A549 (cell line): ENCODE measurements around the gene CACFD1. TPM values are rescaled to one million over a fixed set of nuclear protein-coding genes. Genes with fewer than 3 reads are reported as not detected.

Source experiments
- BHLHE40 ChIP-seq: IDR thresholded peaks from 2 replicates; pipeline ENCODE4 v1.6.1; 2012; ENCODE audit warnings: low read depth, low read length, inconsistent platforms
- CEBPB ChIP-seq, 2 experiments: fragments of >200 bp in 1 of 2; sonication (Bioruptor Twin) in 1 of 2; formaldehyde crosslinking in 1 of 2; IDR thresholded peaks; 2 replicates each; pipeline ENCODE4 v1.6.1; 2012 to 2016
- CHD2 ChIP-seq: fragments of 150-350 bp; IDR thresholded peaks from 2 replicates; pipeline ENCODE4 v1.6.1; 2014; ENCODE audit warnings: low read length; ENCODE audit not compliant: partially characterized antibody
- CHD4 ChIP-seq: fragments of 200-600 bp; sonication (generic); IDR thresholded peaks from 2 replicates; pipeline ENCODE4 v1.6.1; 2016; ENCODE audit warnings: antibody characterized with exemption, mild to moderate bottlenecking, borderline replicate concordance
- FOSL2 ChIP-seq, 2 experiments: fragments of 450-650 bp in 1 of 2; fragments of >200 bp in 1 of 2; sonication (Bioruptor Twin) in 1 of 2; formaldehyde crosslinking; IDR thresholded peaks; 2 replicates each; pipeline versions ENCODE4 v1.5.0 to v1.6.1; 2016 to 2020; ENCODE audit warnings: mild to moderate bottlenecking in 1 of 2, moderate library complexity in 1 of 2
- FOXS1 ChIP-seq: fragments of 250-450 bp; sonication (Bioruptor Pico); IDR thresholded peaks from 2 replicates; pipeline ENCODE4 v1.5.0; 2020; ENCODE audit warnings: mild to moderate bottlenecking, moderate library complexity
- GATA3 ChIP-seq: IDR thresholded peaks from 2 replicates; pipeline ENCODE4 v1.6.1; 2012; ENCODE audit warnings: borderline replicate concordance
- HDAC2 ChIP-seq: fragments of 200-600 bp; sonication (generic); IDR thresholded peaks from 2 replicates; pipeline ENCODE4 v1.6.1; 2016
- HES2 ChIP-seq: fragments of >200 bp; sonication (Bioruptor Twin); formaldehyde crosslinking; IDR thresholded peaks from 2 replicates; pipeline ENCODE4 v1.6.1; 2016
- HOXB13 ChIP-seq: fragments of 250-450 bp; sonication (Bioruptor Pico); IDR thresholded peaks from 2 replicates; pipeline ENCODE4 v1.5.0; 2020; ENCODE audit warnings: low read depth, mild to moderate bottlenecking, moderate library complexity
- HOXB5 ChIP-seq: fragments of 250-450 bp; sonication (Bioruptor Pico); IDR thresholded peaks from 2 replicates; pipeline ENCODE4 v1.5.0; 2020; ENCODE audit warnings: mild to moderate bottlenecking, moderate library complexity
- JUNB ChIP-seq: fragments of >200 bp; sonication (Bioruptor Twin); formaldehyde crosslinking; IDR thresholded peaks from 2 replicates; pipeline ENCODE4 v1.6.1; 2016
- KDM1A ChIP-seq: fragments of 200-600 bp; sonication (generic); IDR thresholded peaks from 2 replicates; pipeline ENCODE4 v1.6.1; 2016; ENCODE audit warnings: low read depth, mild to moderate bottlenecking
- KDM5A ChIP-seq: fragments of 200-600 bp; sonication (generic); IDR thresholded peaks from 2 replicates; pipeline ENCODE4 v1.6.1; 2016; ENCODE audit warnings: antibody characterized with exemption, mild to moderate bottlenecking
- NPAS2 ChIP-seq: fragments of 250-450 bp; sonication (Bioruptor Pico); IDR thresholded peaks from 2 replicates; pipeline ENCODE4 v1.8.0; 2022; ENCODE audit warnings: mild to moderate bottlenecking, moderate library complexity, borderline replicate concordance
- PHF8 ChIP-seq: fragments of 200-600 bp; sonication (generic); IDR thresholded peaks from 2 replicates; pipeline ENCODE4 v1.6.1; 2016; ENCODE audit warnings: low read depth, mild to moderate bottlenecking, antibody characterized with exemption, moderate library complexity, borderline replicate concordance
- RARB ChIP-seq: fragments of 250-450 bp; sonication (Bioruptor Pico); IDR thresholded peaks from 2 replicates; pipeline ENCODE4 v1.8.0; 2021; ENCODE audit warnings: mild to moderate bottlenecking, moderate library complexity
- SREBF2 ChIP-seq: fragments of 450-650 bp; IDR thresholded peaks from 2 replicates; pipeline ENCODE4 v1.6.1; 2014; ENCODE audit warnings: mild to moderate bottlenecking, moderate library complexity
- ZC3H11A ChIP-seq: fragments of 450-650 bp; IDR thresholded peaks from 2 replicates; pipeline ENCODE4 v1.6.1; 2014; ENCODE audit warnings: antibody characterized with exemption, mild to moderate bottlenecking
- polyA plus RNA-seq, 4 experiments: library from polyadenylated mRNA; depleted of rRNA in 3 of 4; stranded (reverse); fragments of >200 nt; fragmentation: RNase III in 1 of 4; extraction: RNeasy Plus Mini Kit Qiagen cat#74134 plus additional on column Dnase treatment in 1 of 4; gene quantifications; 2 replicates in 3 of 4; 3 replicates in 1 of 4; pipeline ENCODE4 v1.2.3, GENCODE V29; 2011 to 2017
- TF ChIP-seq, protein P1 (sequence below): IDR thresholded peaks from 2 replicates; pipeline ENCODE4 v1.6.1; 2012
- TF ChIP-seq, protein P2 (sequence below): fragments of 200-600 bp; sonication (generic); IDR thresholded peaks from 2 replicates; pipeline ENCODE4 v1.6.1; 2016; ENCODE audit warnings: antibody characterized with exemption, mild to moderate bottlenecking, moderate library complexity
- TF ChIP-seq, protein P3 (sequence below): fragments of >200 bp; sonication (Bioruptor Twin); formaldehyde crosslinking; IDR thresholded peaks from 3 replicates; pipeline ENCODE4 v1.5.1; 2016

The CACFD1 gene
- polyA plus RNA-seq, 2 of the 4 experiments (the other 2 are of a cell fraction): 5.0 to 8.0 TPM

DNA sequence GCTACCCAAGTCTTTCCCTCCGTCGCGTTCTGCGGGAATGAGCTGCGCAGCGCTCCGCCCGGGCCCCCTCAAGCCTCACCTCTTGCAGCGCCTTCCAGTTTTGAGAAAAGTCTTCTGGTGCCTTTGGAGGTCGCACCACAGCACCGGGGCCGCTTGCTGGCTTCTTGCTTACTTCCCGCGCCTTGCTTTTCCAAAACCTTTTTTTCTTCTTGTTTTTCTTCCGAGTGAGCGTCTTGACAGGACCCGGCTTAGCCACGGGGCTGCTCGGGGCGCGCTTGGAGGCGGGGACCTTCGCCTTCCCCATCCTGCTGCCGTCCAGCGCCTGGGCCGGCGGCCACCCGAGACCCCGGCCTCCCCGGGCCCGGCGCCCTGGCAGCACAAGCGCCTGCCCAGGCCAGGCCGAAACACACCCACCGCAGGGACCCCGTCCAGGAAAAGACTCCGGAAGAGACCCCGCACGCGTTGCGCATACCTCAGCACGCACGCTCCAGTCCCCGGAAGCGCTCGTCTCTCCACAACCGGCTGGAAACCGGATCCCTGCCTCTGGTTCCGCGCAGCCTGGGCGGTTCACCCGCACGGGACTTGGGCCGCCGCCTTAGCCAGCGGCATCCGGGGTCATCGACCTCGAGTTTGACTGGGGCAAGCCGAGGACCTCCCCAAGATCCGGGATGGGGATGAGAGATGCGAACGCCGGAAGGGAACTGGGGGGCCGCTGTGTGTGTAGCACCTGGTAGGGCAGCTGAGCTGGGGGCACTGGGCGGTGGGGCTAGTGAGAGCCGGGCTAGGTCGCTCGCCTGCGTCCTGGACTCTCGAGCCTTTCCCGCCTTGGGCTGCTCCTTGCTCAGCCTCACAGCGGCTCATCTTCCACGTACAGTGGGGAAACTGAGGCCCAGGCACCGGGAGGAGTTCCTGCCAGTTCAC lies 42.0 kb upstream of the CACFD1 start, which contains the start of gene REXO4 (continued):
- TF ChIP-seq HES2 (no peak), PHF8 (peak; percentile 81; the same call in 1 of the 2 replicates), CEBPB (IDR thresholded peaks at IDR 0.05) (no peak), BHLHE40 (peak; percentile 97), GATA3 (peak; percentile 60; the same call in 1 of the 2 replicates), FOXS1 (no peak), ZC3H11A (peak; percentile 26; the same call in 1 of the 2 replicates), RARB (CRISPR knock-in tag) (no peak; the same call in 1 of the 2 replicates), SREBF2 (no peak), JUNB (no peak), KDM5A (peak; percentile 80; the same call in 1 of the 2 replicates), CHD2 (no peak), NPAS2 (CRISPR knock-in tag) (no peak), FOSL2 (IDR thresholded peaks at IDR 0.05) (no peak), FOSL2 (CRISPR knock-in tag; IDR thresholded peaks at IDR 0.05) (0 out of 2 replicates have a peak, but pooled peaks have one; percentile 3), HOXB13 (CRISPR knock-in tag) (no peak; the same call in 1 of the 2 replicates), KDM1A (no peak), HOXB5 (CRISPR knock-in tag) (no peak), HDAC2 (0 out of 2 replicates have a peak, but pooled peaks have one; percentile 18), CHD4 (no peak)
- TF ChIP-seq, protein P1, sequence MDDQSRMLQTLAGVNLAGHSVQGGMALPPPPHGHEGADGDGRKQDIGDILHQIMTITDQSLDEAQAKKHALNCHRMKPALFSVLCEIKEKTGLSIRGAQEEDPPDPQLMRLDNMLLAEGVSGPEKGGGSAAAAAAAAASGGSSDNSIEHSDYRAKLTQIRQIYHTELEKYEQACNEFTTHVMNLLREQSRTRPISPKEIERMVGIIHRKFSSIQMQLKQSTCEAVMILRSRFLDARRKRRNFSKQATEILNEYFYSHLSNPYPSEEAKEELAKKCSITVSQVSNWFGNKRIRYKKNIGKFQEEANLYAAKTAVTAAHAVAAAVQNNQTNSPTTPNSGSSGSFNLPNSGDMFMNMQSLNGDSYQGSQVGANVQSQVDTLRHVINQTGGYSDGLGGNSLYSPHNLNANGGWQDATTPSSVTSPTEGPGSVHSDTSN: no peak; the same call in 1 of the 2 replicates
- TF ChIP-seq, protein P2, sequence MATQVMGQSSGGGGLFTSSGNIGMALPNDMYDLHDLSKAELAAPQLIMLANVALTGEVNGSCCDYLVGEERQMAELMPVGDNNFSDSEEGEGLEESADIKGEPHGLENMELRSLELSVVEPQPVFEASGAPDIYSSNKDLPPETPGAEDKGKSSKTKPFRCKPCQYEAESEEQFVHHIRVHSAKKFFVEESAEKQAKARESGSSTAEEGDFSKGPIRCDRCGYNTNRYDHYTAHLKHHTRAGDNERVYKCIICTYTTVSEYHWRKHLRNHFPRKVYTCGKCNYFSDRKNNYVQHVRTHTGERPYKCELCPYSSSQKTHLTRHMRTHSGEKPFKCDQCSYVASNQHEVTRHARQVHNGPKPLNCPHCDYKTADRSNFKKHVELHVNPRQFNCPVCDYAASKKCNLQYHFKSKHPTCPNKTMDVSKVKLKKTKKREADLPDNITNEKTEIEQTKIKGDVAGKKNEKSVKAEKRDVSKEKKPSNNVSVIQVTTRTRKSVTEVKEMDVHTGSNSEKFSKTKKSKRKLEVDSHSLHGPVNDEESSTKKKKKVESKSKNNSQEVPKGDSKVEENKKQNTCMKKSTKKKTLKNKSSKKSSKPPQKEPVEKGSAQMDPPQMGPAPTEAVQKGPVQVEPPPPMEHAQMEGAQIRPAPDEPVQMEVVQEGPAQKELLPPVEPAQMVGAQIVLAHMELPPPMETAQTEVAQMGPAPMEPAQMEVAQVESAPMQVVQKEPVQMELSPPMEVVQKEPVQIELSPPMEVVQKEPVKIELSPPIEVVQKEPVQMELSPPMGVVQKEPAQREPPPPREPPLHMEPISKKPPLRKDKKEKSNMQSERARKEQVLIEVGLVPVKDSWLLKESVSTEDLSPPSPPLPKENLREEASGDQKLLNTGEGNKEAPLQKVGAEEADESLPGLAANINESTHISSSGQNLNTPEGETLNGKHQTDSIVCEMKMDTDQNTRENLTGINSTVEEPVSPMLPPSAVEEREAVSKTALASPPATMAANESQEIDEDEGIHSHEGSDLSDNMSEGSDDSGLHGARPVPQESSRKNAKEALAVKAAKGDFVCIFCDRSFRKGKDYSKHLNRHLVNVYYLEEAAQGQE: no peak
- TF ChIP-seq, protein P3, sequence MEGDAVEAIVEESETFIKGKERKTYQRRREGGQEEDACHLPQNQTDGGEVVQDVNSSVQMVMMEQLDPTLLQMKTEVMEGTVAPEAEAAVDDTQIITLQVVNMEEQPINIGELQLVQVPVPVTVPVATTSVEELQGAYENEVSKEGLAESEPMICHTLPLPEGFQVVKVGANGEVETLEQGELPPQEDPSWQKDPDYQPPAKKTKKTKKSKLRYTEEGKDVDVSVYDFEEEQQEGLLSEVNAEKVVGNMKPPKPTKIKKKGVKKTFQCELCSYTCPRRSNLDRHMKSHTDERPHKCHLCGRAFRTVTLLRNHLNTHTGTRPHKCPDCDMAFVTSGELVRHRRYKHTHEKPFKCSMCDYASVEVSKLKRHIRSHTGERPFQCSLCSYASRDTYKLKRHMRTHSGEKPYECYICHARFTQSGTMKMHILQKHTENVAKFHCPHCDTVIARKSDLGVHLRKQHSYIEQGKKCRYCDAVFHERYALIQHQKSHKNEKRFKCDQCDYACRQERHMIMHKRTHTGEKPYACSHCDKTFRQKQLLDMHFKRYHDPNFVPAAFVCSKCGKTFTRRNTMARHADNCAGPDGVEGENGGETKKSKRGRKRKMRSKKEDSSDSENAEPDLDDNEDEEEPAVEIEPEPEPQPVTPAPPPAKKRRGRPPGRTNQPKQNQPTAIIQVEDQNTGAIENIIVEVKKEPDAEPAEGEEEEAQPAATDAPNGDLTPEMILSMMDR: no peak
